ENCODE measurements around the gene CST7.

DNA sequence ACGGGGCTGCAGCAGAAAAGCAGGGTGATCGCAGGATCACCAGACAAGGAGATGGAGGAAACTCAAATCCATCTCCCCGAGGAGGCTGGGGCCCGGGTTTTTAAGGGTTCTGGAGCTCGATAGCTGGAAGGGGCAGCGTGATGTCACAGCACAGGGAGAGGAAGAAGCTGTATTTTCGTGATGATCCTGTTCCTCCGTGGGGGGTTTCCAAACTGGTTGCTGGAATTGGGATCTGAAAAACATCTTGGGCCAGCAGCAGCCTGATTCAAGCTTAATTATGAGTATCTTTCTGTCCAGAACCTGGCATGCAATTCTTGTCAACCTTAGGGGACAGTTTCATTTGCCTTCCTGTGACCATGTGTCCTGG lies 4.1 kb downstream of the CST7 start:
- TF ChIP-seq, protein P1, sequence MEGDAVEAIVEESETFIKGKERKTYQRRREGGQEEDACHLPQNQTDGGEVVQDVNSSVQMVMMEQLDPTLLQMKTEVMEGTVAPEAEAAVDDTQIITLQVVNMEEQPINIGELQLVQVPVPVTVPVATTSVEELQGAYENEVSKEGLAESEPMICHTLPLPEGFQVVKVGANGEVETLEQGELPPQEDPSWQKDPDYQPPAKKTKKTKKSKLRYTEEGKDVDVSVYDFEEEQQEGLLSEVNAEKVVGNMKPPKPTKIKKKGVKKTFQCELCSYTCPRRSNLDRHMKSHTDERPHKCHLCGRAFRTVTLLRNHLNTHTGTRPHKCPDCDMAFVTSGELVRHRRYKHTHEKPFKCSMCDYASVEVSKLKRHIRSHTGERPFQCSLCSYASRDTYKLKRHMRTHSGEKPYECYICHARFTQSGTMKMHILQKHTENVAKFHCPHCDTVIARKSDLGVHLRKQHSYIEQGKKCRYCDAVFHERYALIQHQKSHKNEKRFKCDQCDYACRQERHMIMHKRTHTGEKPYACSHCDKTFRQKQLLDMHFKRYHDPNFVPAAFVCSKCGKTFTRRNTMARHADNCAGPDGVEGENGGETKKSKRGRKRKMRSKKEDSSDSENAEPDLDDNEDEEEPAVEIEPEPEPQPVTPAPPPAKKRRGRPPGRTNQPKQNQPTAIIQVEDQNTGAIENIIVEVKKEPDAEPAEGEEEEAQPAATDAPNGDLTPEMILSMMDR (IDR thresholded peaks at IDR 0.05), result no peak
- TF ChIP-seq POLR2A (IDR thresholded peaks at IDR 0.05), result no peak

Data from esophagus squamous epithelium (tissue), 4 donors.